Hematopoietic multipotent progenitor cell (in vitro differentiated cells): ENCODE data around the gene OST4. TPM values are rescaled to one million over a fixed set of nuclear protein-coding genes. Genes with fewer than 3 reads are reported as not detected.
A peak's percentile ranks its signal among the peaks of the same experiment; 100 is the strongest.
"Not testable (repeated sequence)": the region's sequence is repeated elsewhere in the genome, so short reads cannot be mapped to it uniquely, and the experiment has no call there.

Experiments used
- DNase-seq, 3 donors: peaks; one replicate each; pipeline ENCODE4 v3.0.0-alpha.2; 2011 to 2015; ENCODE audit warnings: low read depth in 2 of 3, low spot score in 2 of 3
- total RNA-seq: library from RNA; depleted of rRNA; stranded (reverse); fragments of >200 nt; gene quantifications from one replicate; pipeline ENCODE4 v1.2.3, GENCODE V29; 2012

Gene OST4
- total RNA-seq, 1 donor: 397 TPM

- no peak for DNase-seq
Measured at GRCh38 chr2:27080603-27080936, 9.1 kb upstream of the OST4 start.

- DNase-seq: no peak
Measured at GRCh38 chr2:27080140-27080469, 8.7 kb upstream of the OST4 start.

GRCh38 chr2:27079233-27080139 lies 8.0 kb upstream of the OST4 start:
- DNase-seq: no peak

- no peak for DNase-seq
Measured at GRCh38 chr2:27078267-27079194, 7.1 kb upstream of the OST4 start, which contains the start of gene EMILIN1. Gene EMILIN1 (plus strand): TSS chr2:27078615. CDS start chr2:27079066, 451 bp downstream.

- no peak for DNase-seq
Measured at GRCh38 chr2:27077231-27077630, 5.8 kb upstream of the OST4 start.

GRCh38 chr2:27076323-27076722 lies 4.9 kb upstream of the OST4 start:
- no peak for DNase-seq

- not testable (repeated sequence) for DNase-seq
Measured at GRCh38 chr2:27075566-27075871, 4.1 kb upstream of the OST4 start.

GRCh38 chr2:27074738-27075565 lies 3.5 kb upstream of the OST4 start:
- peak in 2 of 3 donors; percentile 76 to 88 for DNase-seq

- no peak for DNase-seq
Measured at GRCh38 chr2:27073782-27074181, 2.3 kb upstream of the OST4 start.

- no peak for DNase-seq
Measured at GRCh38 chr2:27072920-27073319, 1.5 kb upstream of the OST4 start.

GRCh38 chr2:27071990-27072830 lies 756 bp upstream of the OST4 start:
- peak in 2 of 3 donors; percentile 41 to 68 for DNase-seq

GRCh38 chr2:27070653-27071276 lies 689 bp downstream of the OST4 start:
- no peak for DNase-seq

- no peak for DNase-seq
Measured at GRCh38 chr2:27069961-27070618, 1.4 kb downstream of the OST4 start.

GRCh38 chr2:27069436-27069835 lies 2.0 kb downstream of the OST4 start:
- DNase-seq: no peak

- DNase-seq: no peak
Measured at GRCh38 chr2:27067385-27067784, 4.1 kb downstream of the OST4 start.

GRCh38 chr2:27065128-27065527 lies 6.3 kb downstream of the OST4 start:
- no peak for DNase-seq

GRCh38 chr2:27060323-27060722 lies 11.1 kb downstream of the OST4 start:
- no peak for DNase-seq

GRCh38 chr2:27059141-27059820 lies 12.2 kb downstream of the OST4 start:
- no peak for DNase-seq
